GM21528 (cell line): ENCODE measurements around the gene RSPH4A.
"Not testable (repeated sequence)": the region's sequence is repeated elsewhere in the genome, so short reads cannot be mapped to it uniquely, and the experiment has no call there.

Source experiments
- ATAC-seq: cut with Tn5 transposase; IDR thresholded peaks from one replicate; pipeline ENCODE4 v1.9.1; 2021; ENCODE audit warnings: mild to moderate bottlenecking, moderate library complexity; ENCODE audit not compliant: unreplicated experiment, low FRiP score

Gene RSPH4A

DNA sequence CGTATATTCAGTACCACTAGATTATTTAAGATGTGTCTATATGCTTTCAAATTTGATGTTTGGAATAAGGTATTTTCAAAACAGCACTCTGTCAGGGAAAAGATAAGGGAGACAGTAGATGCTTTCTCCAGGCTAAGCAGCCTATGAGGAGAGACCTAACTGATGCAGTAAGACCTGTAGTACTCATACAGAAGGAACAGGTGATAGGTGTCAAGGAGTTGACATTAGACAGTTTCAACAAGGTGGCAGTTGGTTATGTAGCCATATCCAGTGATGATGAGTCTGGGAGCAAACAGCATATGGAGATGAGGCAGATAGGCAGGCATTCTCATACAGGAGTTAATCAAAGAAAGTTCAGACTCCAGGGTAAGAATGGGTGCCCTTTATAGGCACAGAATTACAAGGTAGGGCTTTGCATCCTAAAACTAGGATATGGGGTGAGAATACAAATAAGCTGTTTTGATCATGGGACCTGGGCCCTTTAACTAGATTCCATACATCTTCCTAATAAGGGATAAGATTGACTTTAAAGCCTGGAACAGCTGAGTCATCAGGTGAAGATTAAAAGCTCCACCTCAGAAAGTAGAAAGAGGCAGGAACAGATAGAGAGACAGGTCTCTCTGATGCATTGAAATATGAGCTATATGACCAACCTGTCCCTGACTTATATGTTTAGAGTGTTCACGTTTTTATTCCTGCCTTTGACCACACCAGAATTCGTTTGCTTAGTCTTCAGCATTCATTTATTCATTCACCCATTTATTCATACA, 7.9 kb downstream of the RSPH4A start:
- no peak for ATAC-seq

DNA sequence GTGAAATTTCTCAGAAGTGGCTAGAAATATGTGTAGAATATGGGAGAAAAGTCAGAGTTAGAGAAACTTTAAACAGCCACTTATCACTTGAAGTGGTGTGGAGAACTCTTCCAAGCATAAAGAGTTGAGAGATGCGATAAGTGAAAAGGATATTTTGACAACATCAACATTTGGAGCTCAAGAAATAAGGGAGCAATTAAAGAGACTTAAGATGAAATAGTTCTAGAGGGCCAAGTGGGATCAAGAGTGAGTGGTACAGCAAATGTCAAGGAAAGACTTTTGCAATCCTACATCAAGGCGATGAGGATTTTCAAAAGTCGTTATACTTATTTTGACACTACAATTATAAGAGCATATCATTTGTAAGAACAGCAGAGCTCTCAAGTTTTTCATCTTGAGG, 9.6 kb downstream of the RSPH4A start:
- ATAC-seq = no peak

DNA sequence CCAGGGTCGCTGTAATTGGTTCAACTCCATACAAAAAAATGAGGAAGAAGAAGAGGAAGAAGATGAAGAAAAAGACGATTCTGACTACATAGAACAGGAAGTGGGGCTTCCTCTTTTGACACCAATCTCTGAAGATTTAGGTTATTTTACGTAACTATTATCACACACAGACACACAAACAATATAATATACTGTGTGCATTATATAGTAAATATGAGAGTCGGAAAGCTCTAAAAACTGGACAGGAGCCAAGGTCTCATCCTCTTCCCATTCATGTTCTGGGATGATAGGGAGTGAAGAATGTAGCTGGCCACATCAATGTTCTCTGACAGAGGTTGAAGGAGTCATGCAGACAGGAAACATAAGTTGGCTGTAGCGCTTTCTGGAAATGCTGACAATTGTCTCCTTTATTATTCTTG, 13.3 kb downstream of the RSPH4A start:
- no peak for ATAC-seq

DNA sequence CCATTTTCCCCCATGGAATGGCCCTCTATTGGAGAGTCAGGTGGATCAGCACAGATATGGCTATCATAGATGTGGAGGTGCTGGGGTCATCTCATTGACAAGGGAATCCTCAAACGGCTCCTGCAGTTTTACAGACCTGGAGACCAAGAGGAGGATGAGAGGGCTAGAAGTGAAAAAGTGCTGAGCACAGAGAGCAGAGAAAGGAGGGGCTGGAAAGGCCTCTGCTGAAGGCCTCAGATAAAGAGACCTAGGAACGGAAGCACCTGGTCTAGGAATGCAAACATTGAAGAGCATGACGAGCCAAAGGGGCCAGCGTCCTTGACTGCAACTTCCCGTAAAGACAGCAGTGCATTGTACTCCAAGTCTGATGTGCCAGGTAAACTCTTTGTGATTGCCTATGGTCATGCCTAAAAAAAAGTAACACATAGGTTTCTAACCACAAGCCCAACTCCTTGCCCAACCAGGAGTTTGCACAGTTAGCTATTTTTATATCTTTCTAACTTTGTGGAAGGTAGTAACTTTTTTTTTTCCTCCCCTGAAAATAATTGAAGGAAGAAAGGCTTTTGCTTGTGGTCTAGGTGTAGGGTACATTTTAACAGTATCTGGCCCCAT, 15.2 kb downstream of the RSPH4A start:
- ATAC-seq = no peak

DNA sequence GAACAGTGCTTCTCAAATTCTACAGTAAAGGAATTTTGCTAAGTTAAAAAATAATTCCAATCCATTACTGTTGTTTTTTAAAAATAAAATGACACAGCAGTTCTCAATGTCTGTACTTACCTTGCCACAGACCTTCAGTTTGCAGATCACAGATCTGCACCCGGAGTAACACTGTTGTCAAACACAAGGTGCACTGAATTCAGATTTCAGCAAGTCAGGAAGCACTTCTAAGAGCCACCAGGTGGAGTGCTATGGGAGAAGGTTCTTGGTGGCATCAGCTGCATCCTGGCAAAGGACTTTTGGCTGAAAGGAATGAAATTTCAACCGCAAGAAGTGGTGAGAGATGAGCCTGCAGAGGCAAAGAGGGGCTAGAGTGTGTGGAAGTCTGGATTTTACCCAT, 17.4 kb downstream of the RSPH4A start:
- ATAC-seq = no peak

DNA sequence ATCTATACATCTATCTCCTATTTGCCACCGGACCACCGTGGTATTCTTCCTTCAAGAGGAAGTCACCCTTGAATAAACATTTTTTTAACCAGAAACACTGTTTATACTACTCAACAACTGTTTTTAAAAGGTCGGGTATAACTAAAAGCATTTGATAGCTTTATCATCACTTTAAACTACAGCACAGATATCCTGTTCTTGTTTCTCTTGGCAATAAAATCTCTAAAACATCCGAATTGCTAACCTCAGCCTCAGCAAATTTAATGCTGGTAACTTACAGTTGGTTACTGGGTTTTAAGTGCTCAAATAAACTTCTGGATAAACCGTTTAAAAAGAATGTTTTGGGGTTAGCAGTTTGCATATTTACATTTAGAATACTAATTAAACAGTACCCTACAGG, 31.9 kb downstream of the RSPH4A start:
- ATAC-seq = no peak

DNA sequence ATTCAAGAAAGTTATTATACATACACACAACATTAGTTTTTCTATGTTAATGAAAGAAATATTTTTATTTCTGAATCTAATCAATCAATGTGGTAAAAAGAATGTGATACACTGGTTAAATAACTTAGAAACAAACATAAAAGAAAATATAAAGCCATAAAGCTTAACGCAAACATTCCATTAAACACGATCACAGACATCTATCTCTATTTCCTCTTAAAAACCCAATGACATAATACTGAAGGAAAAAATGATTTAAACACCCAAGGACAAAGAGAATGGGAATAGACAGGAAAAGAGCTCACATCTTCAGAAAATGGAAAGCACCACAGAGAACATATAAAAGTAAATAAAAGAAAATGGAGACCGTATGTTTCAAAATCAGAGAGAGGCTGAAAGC, 32.9 kb downstream of the RSPH4A start:
- ATAC-seq = no peak

DNA sequence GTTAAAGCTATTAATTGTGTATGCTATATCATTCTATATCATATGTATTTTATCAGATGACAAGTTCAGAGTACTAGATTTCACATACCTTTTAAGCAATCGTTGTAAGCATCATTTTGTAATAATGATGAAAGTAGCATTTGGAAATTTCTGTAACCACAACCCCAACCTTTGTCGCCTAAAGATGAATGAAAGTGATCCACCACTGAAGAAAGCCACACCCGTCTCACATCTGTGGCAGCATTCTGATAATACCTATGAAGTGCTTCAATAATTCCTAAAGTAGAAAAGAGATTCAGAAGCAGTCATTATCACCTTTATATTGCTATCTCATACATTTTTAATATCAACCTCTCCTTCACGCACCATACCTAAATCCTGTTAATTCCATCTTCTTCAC, 35.6 kb downstream of the RSPH4A start:
- no peak for ATAC-seq

DNA sequence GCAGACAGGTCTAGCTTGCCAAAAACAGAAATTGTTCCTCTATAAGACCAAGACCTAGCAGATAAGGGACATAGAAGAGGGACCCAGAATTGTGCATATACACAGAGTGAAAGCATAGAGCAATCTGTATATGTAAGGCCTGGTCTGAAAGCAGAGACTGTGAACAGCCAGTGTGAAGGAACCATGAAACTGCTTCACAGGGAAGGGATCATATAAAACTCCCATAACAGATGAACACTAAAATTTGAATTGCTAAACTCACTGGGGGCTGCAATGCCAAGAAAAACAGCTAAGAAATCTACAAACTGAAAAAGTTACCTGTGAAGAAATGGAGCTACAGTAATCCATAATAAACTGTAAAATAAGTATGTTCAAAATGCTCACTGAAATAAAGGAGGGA, 45.3 kb downstream of the RSPH4A start:
- ATAC-seq = no peak

DNA sequence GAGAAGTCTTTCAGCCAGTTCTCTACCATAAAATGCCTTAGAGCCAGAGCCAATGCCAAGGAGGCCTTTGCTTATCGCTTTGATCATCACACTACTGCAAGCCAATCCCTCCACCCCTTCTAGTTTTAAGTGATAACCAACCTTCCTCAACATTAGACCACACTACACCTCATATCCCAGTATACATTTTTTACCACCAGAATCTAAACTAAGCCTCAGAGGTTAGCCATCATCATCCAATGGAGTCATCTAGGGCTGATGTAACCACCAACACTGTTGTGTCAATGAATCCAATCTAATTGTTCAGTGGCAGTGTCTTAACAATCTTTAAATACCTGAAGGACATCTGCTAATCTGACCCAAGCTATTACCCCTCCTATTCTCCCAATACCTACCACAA, 45.9 kb downstream of the RSPH4A start:
- no peak for ATAC-seq

DNA sequence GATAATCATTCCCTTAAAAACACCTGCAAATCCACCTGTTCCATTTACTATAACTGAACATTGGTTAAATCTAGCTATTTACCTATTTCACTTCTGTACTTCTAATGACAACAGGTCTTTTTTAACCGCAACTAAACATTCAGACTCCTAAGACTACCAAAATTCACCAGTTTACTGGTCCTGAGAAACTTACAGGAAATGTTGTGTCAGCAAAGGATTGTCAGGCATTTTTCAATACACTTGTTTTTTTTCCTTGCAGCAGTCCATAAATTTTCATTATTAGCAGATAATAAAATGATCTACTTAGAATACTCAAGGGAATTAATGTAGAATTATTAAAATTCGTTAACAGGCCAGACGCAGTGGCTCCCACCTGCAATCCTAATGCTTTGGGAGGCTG, 47.0 kb downstream of the RSPH4A start:
- no peak for ATAC-seq

DNA sequence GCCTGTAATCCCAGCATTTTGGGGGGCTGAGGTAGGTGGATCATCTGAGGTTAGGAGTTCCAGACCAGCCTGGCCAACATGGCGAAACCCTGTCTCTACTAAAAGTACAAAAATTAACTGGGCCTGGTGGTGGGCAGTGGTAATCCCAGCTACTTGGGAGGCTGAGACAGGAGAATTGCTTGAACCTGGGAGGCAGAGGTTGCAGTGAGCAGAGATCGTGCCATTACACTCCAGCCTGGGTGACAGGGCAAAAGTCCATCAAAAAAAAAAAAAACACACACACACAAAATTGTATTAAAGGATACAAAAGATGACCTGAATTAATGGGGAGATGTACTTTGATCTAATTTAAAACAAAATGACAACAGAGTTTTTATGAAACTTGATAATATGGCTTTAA, 47.9 kb downstream of the RSPH4A start:
- ATAC-seq = not testable (repeated sequence)

DNA sequence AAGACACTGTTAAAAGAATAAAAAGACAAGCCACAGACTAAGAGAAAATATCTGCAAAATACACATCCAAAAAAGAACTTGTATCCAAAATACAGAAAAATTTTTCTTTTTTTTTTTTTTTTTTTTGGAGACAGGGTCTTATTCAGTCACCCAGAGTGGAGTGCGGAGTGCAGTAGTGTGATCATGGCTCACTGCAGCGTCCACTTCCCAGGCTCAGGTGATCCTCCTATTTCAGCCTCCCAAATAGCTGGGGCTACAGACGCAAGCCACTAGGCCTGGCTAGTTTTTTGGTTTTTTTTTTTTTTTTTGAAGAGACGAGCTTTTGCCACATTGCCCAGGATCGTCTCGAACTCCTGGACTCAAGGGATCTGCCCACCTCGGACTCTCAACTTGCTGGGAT, 49.2 kb downstream of the RSPH4A start:
- no peak for ATAC-seq

DNA sequence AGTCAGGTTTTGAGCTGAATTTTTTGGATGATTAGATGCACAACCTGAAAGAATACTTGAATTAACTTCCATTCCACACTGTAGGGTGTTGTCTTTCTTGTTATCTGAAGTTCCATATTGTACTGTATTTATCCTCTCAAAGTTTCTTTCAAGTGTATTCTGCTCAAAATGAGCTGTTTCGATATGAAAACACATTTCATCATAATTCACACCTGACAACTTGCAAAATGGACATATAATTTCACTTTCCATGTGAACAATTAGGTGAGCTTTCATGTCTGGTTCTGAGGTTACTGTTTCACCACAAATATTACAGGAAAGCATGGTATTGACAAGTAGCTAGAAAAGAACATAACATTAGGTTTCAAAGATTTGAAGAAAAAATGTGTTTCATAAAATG, 50.6 kb downstream of the RSPH4A start:
- peak; percentile 36 for ATAC-seq

DNA sequence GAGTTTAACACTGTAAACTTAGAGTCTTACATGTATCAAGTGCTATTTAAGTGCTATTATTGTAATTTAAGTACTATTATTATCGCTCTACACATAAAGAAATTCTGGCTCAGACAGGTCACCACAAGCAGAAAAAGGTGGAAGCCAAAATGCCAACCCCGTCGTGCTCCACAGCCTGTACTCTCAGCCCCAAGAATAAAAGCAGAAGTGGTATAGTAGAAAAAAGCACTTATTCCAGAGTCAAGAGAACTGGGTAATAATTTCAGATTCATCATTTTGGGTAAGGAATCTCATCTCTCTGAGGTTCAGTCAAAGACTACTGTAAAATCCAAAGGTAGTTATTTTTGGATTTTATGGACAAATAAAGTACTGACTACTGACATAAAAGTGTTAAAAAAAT, 51.3 kb downstream of the RSPH4A start:
- no peak for ATAC-seq

DNA sequence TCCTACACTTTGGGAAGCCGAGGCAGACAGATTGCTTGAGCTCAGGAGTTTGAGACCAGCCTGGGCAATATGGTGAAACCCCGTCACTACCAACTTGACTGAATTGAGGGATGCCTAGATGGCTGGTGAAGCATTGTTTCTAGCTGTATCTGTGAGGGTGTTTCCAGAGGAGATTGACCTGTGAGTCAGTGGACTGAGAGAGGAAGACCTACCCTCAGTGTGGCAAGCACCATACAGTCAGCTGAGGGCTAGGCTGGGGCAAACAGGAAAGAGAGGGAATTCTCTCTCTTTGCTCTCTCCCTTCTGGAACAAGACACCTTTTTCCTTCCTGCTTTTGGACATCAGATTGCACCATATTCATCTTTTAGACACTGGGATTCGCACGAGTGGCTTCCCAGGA, 56.0 kb downstream of the RSPH4A start:
- no peak for ATAC-seq

DNA sequence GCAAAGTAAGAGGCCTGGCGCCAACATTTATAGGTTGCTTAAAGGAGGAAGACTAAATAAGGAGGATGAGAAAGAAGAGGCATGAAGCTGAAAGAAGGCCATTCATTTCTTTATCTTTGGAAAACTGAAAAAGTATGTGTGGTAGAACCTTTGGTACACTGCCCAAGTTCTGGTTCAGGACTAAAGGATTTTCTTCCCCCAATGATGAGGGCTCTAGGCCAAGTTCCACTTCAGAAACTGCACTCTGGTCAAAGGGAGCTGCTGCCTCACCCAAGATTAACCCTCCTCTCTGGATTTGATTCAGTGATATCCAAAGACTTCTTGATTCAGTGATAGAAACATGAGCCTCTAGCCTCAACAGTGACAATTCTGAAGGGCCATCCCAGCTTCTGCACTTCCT, 59.7 kb downstream of the RSPH4A start:
- no peak for ATAC-seq

DNA sequence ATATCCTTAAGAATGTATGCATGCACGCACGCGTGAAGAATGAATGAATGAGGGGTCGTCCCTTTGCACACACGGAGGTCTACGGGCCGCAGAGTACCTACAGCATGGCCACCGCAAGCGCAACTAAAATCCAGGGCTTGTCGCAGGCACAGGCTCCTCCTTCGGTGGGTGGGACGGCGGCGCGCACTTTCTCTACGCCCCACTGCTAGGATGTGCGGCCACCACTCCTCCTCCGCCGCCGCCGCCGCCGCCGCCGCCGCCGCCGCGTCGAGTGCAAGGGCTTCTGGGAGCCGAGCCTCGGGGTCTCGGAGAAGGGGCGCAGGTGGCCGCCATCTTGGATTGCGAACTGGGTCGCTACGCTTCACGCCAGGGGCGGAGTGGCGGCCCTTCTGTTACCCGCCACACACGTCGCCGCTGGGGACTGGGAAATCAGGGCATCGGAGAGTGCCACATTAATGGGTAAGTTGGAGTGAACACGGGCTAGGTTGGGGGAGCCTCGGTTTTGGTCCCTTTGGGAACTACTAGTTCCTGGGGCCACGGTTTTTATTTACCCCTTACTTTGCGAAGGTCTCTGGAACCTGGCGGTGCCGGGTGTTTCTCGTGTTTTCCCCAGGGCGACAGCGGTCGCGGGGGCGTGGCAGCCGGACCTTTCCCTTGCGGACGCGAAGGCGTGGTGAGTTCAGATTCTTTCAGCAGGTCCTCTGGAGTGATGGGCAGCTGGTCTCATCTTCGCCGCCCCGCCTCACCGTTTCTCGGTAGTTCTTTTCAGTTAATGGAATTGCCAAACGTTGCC, 64.8 kb downstream of the RSPH4A start, which contains the start of gene KPNA5:
TSS of gene KPNA5 (plus strand) at position 332 of the 793 bp plus-strand sequence. CDS start at position 456, 124 bp downstream.
- peak; percentile 98 for ATAC-seq

DNA sequence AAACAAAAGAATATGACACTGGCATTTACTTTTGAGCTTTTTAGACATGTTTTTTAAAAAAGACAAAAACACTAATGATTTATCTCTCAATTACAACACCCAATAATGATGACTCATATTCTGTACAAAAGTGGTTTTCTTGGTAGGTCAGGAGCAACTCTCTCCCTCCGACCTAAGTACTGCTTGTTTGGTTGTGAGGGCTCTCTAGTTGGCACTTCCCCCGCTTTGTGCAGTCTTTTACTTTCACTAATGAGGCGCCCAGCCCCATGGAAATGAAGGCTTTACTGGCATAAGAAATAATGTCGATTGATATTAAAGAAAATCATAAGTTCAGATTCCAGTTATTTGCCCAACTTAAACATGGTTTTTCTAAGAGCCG, 66.0 kb downstream of the RSPH4A start:
- ATAC-seq = no peak
